GM18505 (cell line): Measurements from ENCODE around the gene RHBDD3.
"Not testable (repeated sequence)": the region's sequence is repeated elsewhere in the genome, so short reads cannot be mapped to it uniquely, and the experiment has no call there.

ENCODE experiments used
- ATAC-seq: cut with Tn5 transposase; IDR thresholded peaks from one replicate; pipeline ENCODE4 v1.9.1; 2021; ENCODE audit not compliant: unreplicated experiment
- POLR2A ChIP-seq: IDR thresholded peaks from 4 replicates; pipeline ENCODE4 v1.6.1; 2011; ENCODE audit warnings: borderline replicate concordance; ENCODE audit not compliant: insufficient read depth, insufficient read length; ENCODE audit errors: extremely low read depth

Gene RHBDD3

DNA sequence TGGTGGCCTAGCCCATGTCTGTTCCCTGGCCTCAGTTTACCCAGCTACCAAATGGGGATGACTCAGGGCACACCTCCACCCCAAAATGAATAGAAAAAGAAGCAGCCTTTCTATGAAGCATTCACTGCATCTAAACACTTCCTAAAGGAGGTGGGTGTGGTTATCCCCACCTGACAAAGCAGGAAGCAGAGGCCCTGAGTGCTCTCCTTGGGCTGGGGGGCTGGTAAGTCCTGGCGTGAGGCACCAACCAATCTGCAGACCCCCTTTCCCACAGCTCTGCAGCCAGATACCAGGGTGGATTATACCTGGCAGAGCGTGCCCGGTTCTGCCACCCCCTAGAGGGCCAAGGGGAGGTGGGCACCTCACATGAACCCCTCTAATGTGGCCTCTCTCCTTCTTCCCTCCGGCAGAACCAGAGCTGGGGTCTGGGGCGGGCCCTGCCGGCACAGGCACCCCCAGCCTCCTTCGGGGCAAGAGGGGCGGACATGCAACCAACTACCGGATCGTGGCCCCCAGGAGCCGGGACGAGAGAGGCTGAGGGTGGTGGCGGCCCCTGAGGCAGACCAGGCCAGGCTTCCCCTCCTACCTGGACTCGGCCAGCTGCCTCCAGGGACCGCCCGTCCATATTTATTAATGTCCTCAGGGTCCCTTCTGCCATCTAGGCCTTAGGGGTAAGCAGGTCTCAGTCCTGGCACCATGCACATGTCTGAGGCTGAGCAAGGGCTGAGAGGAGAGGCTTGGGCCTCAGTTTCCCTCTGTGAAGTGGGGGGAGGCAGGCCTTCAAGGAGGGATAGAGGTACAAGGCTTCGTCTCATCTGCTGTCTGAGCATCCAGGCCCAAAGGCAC, 9.2 kb downstream of the RHBDD3 start:
- ATAC-seq: no peak
- TF ChIP-seq POLR2A: no peak

GRCh38 chr22:29257751-29258181, 10.0 kb downstream of the RHBDD3 start:
- TF ChIP-seq POLR2A: no peak
- no peak for ATAC-seq

- no peak for TF ChIP-seq POLR2A
- ATAC-seq: no peak
Observed at GRCh38 chr22:29256606-29257325, 11.0 kb downstream of the RHBDD3 start.

- no peak for TF ChIP-seq POLR2A
- no peak for ATAC-seq
Observed at GRCh38 chr22:29255064-29255621, 12.6 kb downstream of the RHBDD3 start.

DNA sequence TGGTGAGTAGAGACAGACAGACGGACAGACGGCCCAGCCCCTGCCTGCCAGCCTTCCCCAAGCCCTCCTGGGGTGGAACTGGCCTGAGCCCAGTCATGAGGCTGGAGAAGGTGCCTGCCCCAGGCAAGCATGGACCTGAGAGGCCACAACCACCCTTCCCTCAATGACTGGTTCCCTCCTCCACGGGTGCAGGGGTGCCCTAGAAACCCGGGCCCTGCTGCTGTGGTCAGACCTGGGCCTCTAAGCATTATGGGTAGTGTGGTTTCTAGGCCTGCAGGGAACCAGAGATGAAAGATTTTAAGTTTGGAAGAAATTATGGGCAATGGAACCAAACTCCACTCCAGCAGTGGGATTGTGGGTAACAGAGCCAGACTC, 13.5 kb downstream of the RHBDD3 start:
- ATAC-seq: no peak
- TF ChIP-seq POLR2A: no peak

GRCh38 chr22:29253561-29254285, 14.1 kb downstream of the RHBDD3 start:
- TF ChIP-seq POLR2A: no peak
- ATAC-seq: no peak

- ATAC-seq: no peak
- TF ChIP-seq POLR2A: no peak
Observed at GRCh38 chr22:29251981-29252911, 15.5 kb downstream of the RHBDD3 start.

- ATAC-seq: no peak
- no peak for TF ChIP-seq POLR2A
Observed at GRCh38 chr22:29251265-29251664, 16.5 kb downstream of the RHBDD3 start.

DNA sequence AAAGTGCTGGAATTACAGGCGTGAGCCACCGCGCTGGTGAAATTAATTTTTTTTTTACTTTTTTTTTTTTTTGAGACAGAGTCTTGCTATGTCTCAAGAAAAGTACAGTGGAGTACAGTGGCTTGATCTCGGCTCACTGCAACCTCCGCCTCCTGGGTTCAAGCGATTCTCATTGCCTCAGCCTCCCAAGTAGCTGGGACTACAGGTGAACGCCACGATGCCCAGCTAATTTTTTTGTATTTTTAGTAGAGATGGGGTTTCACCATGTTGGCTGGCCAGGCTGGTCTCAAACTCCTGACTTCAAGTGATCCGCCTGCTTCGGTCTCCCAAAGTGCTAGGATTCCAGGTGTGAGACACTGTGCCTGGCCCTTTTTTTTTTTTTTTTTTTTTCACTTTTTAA, 19.9 kb downstream of the RHBDD3 start:
- ATAC-seq: not testable (repeated sequence)

- ATAC-seq: no peak
- no peak for TF ChIP-seq POLR2A
Observed at GRCh38 chr22:29245626-29246385, 22.0 kb downstream of the RHBDD3 start.

DNA sequence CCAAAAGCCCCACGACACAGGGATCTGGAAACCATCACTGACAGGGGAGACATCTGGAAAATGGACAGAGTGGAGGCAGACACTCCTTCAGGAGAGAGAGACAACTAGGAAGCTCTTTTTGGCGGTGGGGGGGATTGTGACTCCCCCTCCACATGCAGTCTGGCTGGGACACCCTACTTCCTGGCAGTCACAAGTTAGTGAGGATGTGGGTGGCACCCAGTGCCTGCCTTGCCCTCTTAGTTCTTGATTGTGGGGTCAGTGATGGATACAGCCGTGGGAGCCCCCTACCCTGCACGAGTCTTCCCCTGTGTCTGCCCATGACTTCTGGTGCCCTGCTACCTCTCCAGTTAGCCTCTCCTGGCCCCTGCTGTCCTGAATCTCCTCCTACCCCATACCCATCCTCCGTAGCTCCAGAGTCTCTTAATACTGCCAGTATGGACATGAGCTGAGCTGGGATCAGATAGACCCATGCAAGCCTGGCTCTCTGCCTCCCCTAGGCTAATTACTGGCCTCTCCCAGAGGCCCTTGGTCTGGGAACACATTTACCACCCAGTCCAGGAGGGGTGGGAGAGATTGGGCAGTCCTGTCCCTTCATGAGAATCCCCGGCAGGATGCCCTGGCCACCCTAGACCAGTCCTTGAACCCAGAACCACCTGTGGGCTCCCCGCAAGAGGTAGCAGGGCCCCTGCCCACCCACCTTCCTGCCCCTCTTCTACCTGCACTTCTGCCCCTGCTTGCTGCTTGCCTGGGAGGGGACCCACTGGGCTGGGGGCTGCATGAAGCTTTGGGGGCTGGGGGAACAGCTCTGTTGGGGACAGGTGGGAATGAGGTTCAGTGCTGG, 22.8 kb downstream of the RHBDD3 start:
- no peak for TF ChIP-seq POLR2A
- ATAC-seq: no peak
